Measurements from ENCODE around the gene MDC1.
"Not testable (repeated sequence)": the region's sequence is repeated elsewhere in the genome, so short reads cannot be mapped to it uniquely, and the experiment has no call there.

The MDC1 gene

DNA sequence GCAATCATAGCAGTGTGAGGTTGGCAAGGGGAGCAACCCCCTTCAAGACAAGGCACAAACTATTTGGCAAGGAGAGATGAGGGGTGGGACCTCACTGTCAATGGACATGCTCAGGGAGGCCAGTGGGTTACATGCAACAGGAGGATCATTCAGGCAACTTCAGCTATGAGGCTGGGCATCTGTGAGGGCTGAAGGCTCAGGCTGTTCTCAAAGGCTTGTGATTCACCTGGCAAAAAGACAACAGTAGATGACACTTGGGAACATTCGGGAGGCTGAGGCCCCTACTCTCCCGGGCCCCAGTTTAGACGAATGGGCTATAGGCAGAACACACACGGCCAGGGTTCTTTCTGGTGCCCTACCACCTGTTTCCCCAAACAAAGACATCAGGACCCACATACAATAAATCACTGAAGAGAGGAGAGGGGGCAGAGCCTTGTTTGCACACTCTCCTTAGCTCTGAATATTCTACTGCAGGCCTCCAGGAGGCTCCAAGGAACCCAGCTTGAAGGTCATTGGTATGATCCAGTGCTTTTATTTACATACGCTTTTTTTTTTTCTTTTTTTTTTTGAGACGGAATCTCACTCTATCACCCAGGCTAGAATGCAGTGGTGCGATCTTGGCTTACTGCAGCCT lies 11.0 kb upstream of the MDC1 start:
- peak overlapping the region; percentile 95 for H3K27ac ChIP-seq
- DNase-seq (ENCODE audit: low read depth, low spot score), result no peak

DNA sequence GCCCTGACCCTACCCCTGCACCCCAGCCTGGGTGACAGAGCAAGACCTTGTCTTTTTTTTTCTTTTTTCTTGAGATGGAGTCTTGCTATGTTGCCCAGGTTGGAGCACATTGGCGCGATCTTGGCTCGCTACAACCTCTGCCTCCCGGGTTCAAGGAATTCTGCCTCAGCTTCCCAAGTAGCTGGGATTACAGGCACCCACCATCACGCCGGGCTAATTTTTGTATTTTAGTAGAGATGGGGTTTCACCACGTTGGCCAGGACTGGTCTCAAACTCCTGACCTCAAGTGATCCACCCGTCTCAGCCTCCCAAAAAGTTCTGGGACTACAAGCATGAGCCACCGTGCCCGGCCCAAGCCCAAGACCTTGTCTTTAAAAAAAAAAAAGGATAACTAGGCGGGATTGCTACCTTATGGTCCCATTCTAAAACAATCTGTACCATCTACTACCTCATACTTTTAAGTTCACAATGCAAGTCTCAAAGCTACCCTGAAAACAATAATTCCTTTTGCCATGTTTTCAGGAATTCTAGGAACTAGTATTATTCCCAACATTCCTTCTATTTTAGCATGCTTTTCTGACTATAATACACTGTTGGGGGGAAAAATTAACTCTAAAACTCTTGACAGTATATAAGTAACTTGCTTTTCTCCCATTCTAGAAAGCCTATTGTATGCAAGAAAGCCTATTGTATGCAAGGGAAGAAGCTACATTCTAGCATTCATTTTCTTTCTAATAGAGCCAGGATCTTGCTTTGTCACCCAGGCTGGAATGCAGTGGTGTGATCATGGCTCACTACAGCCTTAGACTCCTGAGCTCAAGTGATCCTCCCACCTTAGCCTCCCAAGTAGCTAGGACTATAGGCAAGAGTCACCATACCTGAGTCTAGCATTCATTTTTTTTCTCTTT lies 9.7 kb upstream of the MDC1 start:
- DNase-seq (ENCODE audit: low read depth, low spot score), result no peak
- peak overlapping the region; percentile 95 for H3K27ac ChIP-seq

DNA sequence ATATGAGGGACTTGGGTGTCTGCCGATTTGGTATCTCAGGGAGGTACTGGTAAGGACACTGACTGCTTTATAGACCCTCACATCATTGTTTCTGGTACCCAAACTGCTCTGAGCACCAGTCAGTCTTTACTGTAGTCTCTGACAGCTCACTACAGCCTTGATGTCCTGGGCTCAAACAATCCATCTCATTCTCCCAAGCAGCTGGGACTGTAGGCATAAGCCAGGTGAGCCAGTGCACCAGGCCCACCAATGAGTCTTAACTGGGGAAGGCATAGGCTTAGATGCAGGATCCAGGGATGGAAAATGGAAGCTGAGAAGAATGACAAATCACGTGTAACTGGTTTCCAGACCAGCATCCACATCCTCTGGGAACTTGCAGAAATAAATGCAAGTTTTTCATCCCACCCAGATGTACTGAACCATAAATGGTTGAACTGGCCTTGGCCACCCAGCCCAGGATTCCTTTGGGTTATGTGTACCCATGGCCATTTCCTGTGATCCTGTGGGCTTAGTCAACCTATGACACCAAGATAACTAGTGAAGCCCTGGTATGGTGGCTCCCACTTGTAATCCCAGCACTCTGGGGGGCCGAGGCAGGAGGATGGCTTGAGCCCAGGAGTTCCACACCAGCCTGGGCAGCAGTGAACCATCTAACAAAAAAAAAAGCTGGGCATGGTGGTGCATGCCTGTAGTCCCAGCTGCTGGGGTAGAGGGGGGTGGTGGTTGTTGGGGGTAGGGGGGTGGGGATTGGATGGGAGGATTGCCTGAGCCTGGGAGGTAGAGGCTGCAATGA lies 8.8 kb upstream of the MDC1 start:
- no peak for DNase-seq (ENCODE audit: low read depth, low spot score)
- H3K27ac ChIP-seq, result peak overlapping the region; percentile 95

DNA sequence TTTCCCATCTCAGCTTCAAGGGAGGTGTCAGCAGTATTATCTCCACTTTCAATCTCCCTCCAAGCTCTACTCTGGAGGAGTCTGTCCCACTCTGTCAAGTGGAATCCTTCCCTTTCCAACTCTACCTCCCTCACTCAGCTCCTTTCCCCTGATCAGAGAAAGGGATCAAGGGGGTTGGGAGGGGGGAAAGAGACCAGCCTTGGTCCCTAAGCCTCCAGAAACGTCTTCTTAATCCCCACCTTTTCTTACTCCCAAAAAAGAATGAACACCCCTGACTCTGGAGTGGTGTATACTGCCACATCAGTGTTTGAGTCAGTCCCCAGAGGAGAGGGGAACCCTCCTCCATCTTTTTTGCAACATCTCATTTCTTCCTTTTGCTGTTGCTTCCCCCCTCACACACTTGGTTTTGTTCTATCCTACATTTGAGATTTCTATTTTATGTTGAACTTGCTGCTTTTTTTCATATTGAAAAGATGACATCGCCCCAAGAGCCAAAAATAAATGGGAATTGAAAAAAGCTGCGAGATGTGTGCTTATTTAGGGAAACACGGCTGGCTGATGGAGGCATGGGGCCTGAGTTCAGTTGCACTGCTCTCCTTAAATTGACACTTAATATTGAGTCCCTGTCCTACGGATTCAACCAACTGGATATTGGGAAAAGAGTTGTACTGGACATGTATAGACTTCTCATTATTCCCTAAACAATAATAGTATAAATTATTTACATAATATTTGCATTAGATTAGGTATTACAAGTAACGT lies 8.0 kb upstream of the MDC1 start:
- H3K27ac ChIP-seq, result peak overlapping the region; percentile 95
- DNase-seq (ENCODE audit: low read depth, low spot score), result no peak

DNA sequence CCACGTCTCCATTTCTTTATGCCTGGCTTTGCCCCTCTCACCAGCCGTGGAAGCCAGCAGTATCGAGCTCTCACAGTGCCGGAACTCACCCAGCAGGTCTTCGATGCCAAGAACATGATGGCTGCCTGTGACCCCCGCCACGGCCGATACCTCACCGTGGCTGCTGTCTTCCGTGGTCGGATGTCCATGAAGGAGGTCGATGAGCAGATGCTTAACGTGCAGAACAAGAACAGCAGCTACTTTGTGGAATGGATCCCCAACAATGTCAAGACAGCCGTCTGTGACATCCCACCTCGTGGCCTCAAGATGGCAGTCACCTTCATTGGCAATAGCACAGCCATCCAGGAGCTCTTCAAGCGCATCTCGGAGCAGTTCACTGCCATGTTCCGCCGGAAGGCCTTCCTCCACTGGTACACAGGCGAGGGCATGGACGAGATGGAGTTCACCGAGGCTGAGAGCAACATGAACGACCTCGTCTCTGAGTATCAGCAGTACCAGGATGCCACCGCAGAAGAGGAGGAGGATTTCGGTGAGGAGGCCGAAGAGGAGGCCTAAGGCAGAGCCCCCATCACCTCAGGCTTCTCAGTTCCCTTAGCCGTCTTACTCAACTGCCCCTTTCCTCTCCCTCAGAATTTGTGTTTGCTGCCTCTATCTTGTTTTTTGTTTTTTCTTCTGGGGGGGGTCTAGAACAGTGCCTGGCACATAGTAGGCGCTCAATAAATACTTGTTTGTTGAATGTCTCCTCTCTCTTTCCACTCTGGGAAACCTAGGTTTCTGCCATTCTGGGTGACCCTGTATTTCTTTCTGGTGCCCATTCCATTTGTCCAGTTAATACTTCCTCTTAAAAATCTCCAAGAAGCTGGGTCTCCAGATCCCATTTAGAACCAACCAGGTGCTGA lies 7.0 kb upstream of the MDC1 start:
- peak overlapping the region; percentile 95 for H3K27ac ChIP-seq
- not testable (repeated sequence) for DNase-seq (ENCODE audit: low read depth, low spot score)

DNA sequence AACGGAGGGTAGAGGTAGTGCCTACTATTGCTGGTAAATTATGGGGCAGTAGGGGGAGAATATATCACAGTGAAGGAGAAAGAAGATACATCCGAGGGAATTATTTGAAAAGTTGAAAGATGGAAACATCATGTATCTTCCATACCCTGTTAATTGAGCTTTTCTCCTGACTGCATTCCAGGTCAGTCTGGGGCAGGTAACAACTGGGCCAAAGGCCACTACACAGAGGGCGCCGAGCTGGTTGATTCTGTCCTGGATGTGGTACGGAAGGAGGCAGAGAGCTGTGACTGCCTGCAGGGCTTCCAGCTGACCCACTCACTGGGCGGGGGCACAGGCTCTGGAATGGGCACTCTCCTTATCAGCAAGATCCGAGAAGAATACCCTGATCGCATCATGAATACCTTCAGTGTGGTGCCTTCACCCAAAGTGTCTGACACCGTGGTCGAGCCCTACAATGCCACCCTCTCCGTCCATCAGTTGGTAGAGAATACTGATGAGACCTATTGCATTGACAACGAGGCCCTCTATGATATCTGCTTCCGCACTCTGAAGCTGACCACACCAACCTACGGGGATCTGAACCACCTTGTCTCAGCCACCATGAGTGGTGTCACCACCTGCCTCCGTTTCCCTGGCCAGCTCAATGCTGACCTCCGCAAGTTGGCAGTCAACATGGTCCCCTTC lies 6.2 kb upstream of the MDC1 start:
- peak overlapping the region; percentile 95 for H3K27ac ChIP-seq
- not testable (repeated sequence) for DNase-seq (ENCODE audit: low read depth, low spot score)

DNA sequence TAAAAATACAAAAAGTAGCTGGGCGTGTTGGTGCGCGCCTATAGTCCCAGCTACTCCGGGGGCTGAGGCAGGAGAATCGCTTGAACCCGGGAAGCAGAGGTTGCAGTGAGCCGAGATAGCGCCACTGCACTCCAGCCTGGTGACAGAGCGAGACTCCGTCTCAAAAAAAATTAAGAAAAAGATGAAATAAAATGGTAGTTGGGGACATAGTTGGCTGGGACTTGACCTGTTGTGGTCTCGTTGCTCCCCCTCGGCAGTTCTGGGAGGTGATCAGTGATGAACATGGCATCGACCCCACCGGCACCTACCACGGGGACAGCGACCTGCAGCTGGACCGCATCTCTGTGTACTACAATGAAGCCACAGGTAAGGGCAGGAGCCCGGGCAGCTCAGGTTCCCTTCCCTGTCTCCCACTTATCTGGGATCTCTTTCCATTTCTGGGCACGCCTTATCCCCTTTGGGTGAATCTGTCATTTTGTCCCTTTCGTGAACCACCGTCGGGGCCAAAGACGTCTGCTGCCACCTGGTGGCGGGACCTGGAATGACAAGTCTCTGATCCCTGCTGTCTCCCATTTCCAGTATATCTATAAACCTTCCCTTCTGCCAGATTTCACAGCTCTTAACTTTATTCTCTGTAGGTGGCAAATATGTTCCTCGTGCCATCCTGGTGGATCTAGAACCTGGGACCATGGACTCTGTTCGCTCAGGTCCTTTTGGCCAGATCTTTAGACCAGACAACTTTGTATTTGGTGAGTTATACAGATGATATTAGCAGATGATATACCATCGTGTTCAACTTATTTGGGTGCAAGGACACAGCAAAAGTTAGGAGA lies 5.4 kb upstream of the MDC1 start:
- DNase-seq (ENCODE audit: low read depth, low spot score), result no peak
- peak overlapping the region; percentile 95 for H3K27ac ChIP-seq

DNA sequence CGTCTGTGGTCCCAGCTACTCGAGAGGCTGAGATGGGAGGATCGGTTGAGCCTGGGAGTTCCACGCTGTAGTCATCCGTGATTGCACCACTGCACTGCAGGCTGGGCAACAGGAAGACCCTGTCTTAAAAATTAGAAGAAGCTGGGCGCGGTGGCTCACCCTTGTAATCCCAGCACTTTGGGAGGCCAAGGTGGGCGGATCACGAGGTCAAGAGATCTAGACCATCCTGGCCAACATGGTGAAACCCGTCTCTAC lies 4.9 kb upstream of the MDC1 start:
- DNase-seq (ENCODE audit: low read depth, low spot score), result not testable (repeated sequence)
- H3K27ac ChIP-seq, result peak overlapping the region; percentile 95

DNA sequence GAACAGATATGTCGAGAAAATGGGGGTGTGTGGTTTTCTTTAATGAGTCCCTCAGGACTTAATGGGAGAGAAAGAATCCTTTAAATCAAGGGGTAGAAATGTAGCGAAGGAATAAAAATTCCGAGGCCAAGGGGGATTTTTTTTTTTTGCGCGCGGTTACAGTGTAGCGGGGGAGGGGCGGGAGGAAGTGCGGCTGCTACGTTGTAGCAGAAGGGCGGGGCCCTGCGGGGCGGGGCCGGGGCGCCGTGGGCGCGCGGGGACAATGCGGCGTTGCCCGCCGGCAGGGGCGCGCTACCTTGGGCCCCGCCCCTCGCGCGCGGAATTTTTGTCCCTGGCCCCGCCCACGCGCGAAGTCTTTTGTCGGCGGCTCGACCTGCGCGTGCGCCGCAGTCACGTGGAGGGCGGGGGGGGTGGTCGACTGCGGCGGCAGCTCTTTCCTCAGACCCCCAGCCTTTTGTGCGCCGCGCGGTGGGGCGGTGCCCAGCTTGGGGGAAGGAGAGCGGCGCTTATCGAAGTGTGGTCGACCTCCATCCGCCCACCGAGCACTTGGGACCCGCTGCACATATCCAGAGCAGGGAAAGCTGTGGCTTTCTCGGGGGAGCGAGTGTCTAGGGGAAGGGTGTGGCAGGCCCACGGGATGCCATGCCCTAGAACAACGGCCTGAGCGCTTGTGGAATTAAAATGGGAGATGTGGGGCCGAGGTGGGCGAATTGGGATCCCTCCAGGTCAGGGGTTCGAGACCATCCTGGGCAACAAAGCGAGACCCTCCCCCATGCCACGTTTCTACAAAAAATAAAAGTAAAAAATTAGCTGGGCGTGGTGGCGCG lies 4.3 kb upstream of the MDC1 start:
- no peak for DNase-seq (ENCODE audit: low read depth, low spot score)

DNA sequence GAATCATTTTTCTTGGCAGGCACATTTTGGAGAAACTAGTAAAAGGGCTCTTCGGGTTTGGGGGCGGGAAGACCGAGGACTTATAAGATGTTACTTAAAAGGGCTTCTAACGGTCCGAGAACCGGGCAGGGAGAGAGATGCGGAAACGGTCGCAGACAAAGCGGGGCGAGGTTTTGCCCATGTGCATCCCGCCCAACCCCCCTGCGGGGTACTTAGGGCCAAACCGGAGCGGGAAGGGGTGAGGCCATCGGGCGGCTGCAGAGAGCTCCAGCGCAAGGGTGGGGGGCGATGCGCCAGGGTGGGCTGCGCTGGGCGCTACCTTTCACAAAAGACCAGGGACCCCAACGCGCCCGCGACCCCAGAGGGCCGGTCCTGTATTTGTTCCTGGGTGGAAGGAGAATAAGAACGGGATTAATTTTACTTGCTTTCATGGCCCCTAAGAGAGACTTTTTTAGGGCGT lies 3.7 kb upstream of the MDC1 start:
- DNase-seq (ENCODE audit: low read depth, low spot score), result no peak
- H3K27ac ChIP-seq, result peak overlapping the region; percentile 95

More for the DNA sequence above, 4.3 kb upstream of the MDC1 start:
- H3K27ac ChIP-seq, result peak overlapping the region; percentile 95

DNA sequence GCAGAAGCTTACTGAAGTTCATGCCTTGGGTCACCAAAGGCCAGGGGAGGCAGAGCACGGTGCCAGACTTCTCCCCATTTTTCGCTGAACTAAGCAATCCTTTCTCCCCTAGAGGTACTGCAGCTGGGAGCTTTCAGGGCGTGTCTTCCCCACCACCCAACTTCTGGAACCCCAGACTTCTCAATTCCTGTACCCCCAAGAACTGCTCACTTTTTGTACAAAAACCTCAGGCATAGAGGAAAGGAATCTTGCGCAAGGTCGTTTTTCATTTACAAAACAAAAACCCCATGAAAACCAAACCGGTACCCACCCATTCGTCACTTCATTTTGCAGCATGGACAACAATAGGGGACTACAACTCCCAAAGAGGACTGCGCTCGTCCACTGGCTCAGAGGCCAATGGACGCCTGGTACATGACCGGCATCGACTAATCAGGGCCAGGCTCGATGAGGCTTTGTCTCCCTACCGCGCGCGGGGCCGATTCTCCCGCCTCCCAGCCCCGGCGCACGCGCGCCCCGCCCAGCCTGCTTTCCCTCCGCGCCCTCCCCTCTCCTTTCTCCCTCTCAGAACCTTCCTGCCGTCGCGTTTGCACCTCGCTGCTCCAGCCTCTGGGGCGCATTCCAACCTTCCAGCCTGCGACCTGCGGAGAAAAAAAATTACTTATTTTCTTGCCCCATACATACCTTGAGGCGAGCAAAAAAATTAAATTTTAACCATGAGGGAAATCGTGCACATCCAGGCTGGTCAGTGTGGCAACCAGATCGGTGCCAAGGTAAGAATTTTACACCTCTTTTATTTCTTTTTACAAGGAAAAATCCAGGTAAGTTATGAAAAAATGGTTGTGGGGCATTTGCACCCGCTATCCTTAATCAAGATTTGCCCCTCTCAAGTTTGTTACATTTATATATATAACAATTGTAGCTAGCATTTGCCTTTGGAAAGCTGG lies 3.0 kb upstream of the MDC1 start, which contains the start of gene TUBB:
TSS of gene TUBB (plus strand) at position 562 of the 947 bp plus-strand sequence. CDS start at position 717, 155 bp downstream.
- H3K27ac ChIP-seq, result peak within 1 kb of the TSS; percentile 95
- peak; percentile 88 for DNase-seq (ENCODE audit: low read depth, low spot score)

DNA sequence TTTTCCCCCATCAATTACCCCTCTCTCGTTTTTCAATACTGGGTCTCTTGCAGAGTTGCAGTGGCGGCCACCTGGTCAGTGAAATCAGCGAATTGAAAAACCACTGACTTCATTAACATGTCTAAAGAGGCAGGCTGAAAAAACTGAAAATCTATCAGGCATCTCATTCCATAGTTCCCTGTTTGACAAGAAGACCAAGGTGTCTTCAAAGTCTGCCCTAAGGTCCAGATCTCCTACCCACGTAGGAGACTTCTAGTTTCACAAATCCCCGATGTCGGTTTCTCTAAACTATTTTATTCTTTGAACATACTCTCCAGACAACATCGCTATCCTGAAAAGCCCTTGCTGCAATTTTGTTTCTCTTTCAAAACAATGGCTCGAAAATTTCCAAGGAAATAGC lies 2.3 kb upstream of the MDC1 start:
- H3K27ac ChIP-seq, result peak overlapping the region; percentile 95
- no peak for DNase-seq (ENCODE audit: low read depth, low spot score)

DNA sequence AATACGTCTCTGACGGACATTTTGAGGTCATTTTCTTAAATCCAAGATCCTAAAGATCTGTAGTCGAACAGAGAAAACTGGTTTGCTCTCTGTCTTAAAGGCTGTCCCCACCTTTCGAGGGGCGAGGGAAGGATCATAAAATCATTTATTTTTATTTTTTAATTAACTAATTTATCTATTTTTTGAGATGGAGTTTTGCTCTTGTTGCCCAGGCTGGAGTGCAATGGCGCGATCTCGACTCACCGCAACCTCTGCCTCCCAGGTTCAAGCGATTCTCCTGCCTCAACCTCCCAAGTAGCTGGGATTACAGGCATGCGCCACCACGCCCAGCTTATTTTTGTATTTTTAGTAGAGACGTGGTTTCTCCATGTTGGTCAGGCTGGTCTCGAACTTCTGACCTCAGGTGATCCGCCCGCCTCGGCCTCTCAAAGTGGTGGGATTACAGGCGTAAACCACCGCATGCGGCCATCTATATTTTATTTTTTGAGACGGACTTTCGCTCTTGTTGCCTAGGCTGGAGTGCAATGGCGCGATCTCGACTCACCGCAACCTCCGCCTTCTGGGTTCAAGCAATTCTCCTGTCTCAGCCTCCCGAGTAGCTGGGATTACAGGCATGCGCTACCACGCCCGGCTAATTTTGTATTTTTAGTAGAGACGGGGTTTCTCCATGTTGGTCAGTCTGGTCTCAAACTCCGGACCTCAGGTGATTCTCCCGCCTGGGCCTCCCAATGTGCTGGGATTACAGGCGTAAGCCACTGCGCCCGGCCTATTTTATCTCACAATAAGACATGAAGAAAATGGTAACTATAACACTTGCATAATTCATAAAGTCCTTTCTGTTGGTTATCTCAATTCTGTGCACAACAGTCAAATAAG lies 1.0 kb upstream of the MDC1 start:
- not testable (repeated sequence) for DNase-seq (ENCODE audit: low read depth, low spot score)
- peak overlapping the region; percentile 95 for H3K27ac ChIP-seq

DNA sequence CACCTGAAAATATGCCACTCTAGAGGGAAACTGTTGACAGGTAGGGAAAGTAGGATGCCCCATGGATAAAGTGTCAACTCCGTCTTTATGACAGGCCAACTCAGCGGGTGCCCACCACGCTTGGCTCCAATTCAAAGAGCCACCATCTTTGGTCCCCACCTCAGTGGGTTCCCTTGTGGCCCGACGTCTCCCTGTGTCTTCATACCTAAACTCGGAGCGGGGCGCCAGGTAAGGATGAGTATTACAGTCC lies 277 bp downstream of the MDC1 start:
- DNase-seq (ENCODE audit: low read depth, low spot score), result no peak
- H3K27ac ChIP-seq, result peak overlapping the region; percentile 95

DNA sequence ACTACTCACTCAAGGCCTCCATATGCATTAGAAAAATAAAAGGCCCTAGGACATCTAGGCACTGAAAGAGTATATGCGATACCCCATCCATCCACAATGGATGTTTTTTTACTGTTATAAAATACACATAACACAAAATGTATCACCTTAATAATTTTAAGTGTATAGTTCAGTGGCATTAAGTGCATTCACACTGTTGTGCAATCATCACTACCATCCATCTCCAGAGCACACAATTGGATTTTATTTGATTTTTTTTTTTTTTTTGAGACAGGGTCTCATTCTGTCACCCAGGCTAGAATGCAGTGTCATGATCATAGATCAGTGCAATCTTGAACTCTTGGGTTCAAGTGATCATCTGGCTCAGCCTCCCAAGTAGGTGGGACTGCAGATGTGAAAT lies 2.8 kb downstream of the MDC1 start:
- DNase-seq (ENCODE audit: low read depth, low spot score), result no peak
- no peak overlapping the region for H3K27ac ChIP-seq

All from epithelial cell of prostate (primary cell).